ENCODE data around the gene FAM228B. TPM values are rescaled to one million over a fixed set of nuclear protein-coding genes. Genes with fewer than 3 reads are reported as not detected.
"Not testable (repeated sequence)": the region's sequence is repeated elsewhere in the genome, so short reads cannot be mapped to it uniquely, and the experiment has no call there.

FAM228B gene
- total RNA-seq, 1 donor from 2014 or later = 21.3 TPM

- Mint-ChIP-seq H3K9me3 (no peaks in the 10 kb centered on the region), H3K4me3 (peak within 1 kb of the TSS; percentile 98), H3K27ac (ENCODE audit: unreplicated experiment) (peak within 1 kb of the TSS; percentile 99), H3K27me3 (ENCODE audit: low read depth) (no peaks in the 10 kb centered on the region), H3K36me3 (ENCODE audit: low read depth) (peaks cover 9% of the 10 kb centered on the region), H3K4me1 (peaks cover 26% of the 10 kb centered on the region)
- DNase-seq (ENCODE audit: low read depth, low spot score) = peak; percentile 96
- TF ChIP-seq, protein P1, sequence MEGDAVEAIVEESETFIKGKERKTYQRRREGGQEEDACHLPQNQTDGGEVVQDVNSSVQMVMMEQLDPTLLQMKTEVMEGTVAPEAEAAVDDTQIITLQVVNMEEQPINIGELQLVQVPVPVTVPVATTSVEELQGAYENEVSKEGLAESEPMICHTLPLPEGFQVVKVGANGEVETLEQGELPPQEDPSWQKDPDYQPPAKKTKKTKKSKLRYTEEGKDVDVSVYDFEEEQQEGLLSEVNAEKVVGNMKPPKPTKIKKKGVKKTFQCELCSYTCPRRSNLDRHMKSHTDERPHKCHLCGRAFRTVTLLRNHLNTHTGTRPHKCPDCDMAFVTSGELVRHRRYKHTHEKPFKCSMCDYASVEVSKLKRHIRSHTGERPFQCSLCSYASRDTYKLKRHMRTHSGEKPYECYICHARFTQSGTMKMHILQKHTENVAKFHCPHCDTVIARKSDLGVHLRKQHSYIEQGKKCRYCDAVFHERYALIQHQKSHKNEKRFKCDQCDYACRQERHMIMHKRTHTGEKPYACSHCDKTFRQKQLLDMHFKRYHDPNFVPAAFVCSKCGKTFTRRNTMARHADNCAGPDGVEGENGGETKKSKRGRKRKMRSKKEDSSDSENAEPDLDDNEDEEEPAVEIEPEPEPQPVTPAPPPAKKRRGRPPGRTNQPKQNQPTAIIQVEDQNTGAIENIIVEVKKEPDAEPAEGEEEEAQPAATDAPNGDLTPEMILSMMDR (conservative IDR thresholded peaks at IDR 0.05) = peak; percentile 99
Measured at GRCh38 chr2:24084386-24085199, 38.7 kb upstream of the FAM228B start, which contains the start of gene TP53I3. TP53I3 (minus strand) TSS chr2:24084834; CDS start chr2:24084326, 508 bp downstream.

GRCh38 chr2:24085200-24085489 is 38.1 kb upstream of the FAM228B start:
- Mint-ChIP-seq H3K27ac (ENCODE audit: unreplicated experiment) (no peak overlapping the region), H3K4me3 (peak overlapping the region; percentile 98), H3K9me3 (no peaks in the 10 kb centered on the region), H3K4me1 (peaks cover 26% of the 10 kb centered on the region), H3K36me3 (ENCODE audit: low read depth) (peaks cover 8% of the 10 kb centered on the region), H3K27me3 (ENCODE audit: low read depth) (no peaks in the 10 kb centered on the region)
- TF ChIP-seq, protein P1 (conservative IDR thresholded peaks at IDR 0.05) = no peak
- DNase-seq (ENCODE audit: low read depth, low spot score) = no peak

DNA sequence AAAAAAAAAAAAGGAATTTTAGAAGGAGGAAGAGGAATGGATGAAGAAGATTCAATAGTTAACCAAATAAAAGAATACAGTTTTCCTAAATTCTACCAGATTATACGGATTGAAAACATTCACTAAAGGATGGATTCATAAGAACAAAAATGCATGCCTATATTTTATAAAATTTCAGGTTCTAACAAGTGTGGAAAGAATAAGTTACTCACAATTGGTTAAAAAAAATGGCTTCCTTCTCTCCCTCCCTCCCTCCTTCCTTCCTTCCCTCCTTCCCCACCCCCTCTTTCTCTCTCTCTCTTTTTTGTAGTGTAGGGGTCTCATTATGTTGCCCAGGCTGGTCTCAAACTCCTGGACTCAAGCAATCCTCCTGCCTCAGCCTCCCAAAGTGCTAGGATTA is 37.0 kb upstream of the FAM228B start:
- Mint-ChIP-seq H3K36me3 (ENCODE audit: low read depth) (peaks cover 10% of the 10 kb centered on the region), H3K27ac (ENCODE audit: unreplicated experiment) (peak overlapping the region; percentile 52), H3K9me3 (no peaks in the 10 kb centered on the region), H3K4me1 (peaks cover 23% of the 10 kb centered on the region), H3K4me3 (peak overlapping the region; percentile 80), H3K27me3 (ENCODE audit: low read depth) (no peaks in the 10 kb centered on the region)
- TF ChIP-seq, protein P1 (conservative IDR thresholded peaks at IDR 0.05) = no peak
- no peak for DNase-seq (ENCODE audit: low read depth, low spot score)

- Mint-ChIP-seq H3K9me3 (no peaks in the 10 kb centered on the region), H3K36me3 (ENCODE audit: low read depth) (peaks cover 10% of the 10 kb centered on the region)
Measured at GRCh38 chr2:24087032-24087431, 36.2 kb upstream of the FAM228B start.

GRCh38 chr2:24088821-24089359 is 34.4 kb upstream of the FAM228B start:
- H3K27me3 Mint-ChIP-seq (ENCODE audit: low read depth) = no peaks in the 10 kb centered on the region
- H3K36me3 Mint-ChIP-seq (ENCODE audit: low read depth) = peaks cover 3% of the 10 kb centered on the region
- no peak for DNase-seq (ENCODE audit: low read depth, low spot score)
- no peak overlapping the region for H3K4me3 Mint-ChIP-seq
- no peak overlapping the region for H3K27ac Mint-ChIP-seq (ENCODE audit: unreplicated experiment)
- TF ChIP-seq, protein P1 (conservative IDR thresholded peaks at IDR 0.05) = no peak
- H3K4me1 Mint-ChIP-seq = peaks cover 12% of the 10 kb centered on the region
- no peaks in the 10 kb centered on the region for H3K9me3 Mint-ChIP-seq

More at GRCh38 chr2:24087032-24087431, 36.2 kb upstream of the FAM228B start:
- Mint-ChIP-seq H3K4me3 (peak overlapping the region; percentile 38), H3K27ac (ENCODE audit: unreplicated experiment) (no peak overlapping the region), H3K4me1 (peaks cover 21% of the 10 kb centered on the region), H3K27me3 (ENCODE audit: low read depth) (no peaks in the 10 kb centered on the region)
- TF ChIP-seq, protein P1 (conservative IDR thresholded peaks at IDR 0.05) = no peak
- no peak for DNase-seq (ENCODE audit: low read depth, low spot score)

- not testable (repeated sequence) for H3K27ac Mint-ChIP-seq (ENCODE audit: unreplicated experiment); H3K9me3 Mint-ChIP-seq; H3K4me1 Mint-ChIP-seq
Measured at GRCh38 chr2:24093270-24093669, 30.0 kb upstream of the FAM228B start.

DNA sequence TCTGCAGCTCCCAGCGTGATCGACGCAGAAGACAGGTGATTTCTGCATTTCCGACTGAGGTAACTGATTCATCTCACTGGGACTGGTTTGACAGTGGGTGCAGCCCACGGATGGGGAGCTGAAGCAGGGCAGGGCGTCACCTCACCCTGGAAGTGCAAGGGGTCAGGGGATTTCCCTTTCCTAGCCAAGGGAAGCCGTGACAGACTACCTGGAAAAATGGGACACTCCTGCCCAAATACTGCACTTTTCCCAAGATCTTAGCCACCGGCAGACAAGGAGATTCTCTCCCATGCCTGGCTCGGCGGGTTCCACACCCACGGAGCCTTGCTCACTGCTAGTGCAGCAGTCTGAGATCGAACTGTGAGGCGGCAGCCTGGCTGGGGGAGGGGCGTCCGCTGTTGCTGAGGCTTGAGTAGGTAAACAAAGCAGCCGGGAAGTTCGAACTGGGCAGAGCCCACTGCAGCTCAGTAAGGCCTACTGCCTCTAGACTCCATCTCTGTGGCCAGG is 28.0 kb upstream of the FAM228B start:
- H3K27ac Mint-ChIP-seq (ENCODE audit: unreplicated experiment); DNase-seq (ENCODE audit: low read depth, low spot score); H3K4me1 Mint-ChIP-seq; H3K4me3 Mint-ChIP-seq; H3K27me3 Mint-ChIP-seq (ENCODE audit: low read depth): not testable (repeated sequence)
- Mint-ChIP-seq H3K9me3 (peaks cover 12% of the 10 kb centered on the region), H3K36me3 (ENCODE audit: low read depth) (peaks cover 38% of the 10 kb centered on the region)

More at GRCh38 chr2:24093270-24093669, 30.0 kb upstream of the FAM228B start:
- not testable (repeated sequence) for H3K27me3 Mint-ChIP-seq (ENCODE audit: low read depth); H3K4me3 Mint-ChIP-seq; DNase-seq (ENCODE audit: low read depth, low spot score)
- peaks cover 28% of the 10 kb centered on the region for H3K36me3 Mint-ChIP-seq (ENCODE audit: low read depth)

GRCh38 chr2:24100732-24101131 is 22.5 kb upstream of the FAM228B start:
- H3K27ac Mint-ChIP-seq (ENCODE audit: unreplicated experiment); H3K4me1 Mint-ChIP-seq; H3K27me3 Mint-ChIP-seq (ENCODE audit: low read depth); DNase-seq (ENCODE audit: low read depth, low spot score); H3K4me3 Mint-ChIP-seq: not testable (repeated sequence)
- peaks cover 15% of the 10 kb centered on the region for H3K9me3 Mint-ChIP-seq
- peaks cover 52% of the 10 kb centered on the region for H3K36me3 Mint-ChIP-seq (ENCODE audit: low read depth)

Measured in neural crest cell (in vitro differentiated cells).